ENCODE data around the gene NKX6-2. TPM values are rescaled to one million over a fixed set of nuclear protein-coding genes. Genes with fewer than 3 reads are reported as not detected.

NKX6-2 gene
- total RNA-seq, 4 donors from 2014 or later = not detected

DNA sequence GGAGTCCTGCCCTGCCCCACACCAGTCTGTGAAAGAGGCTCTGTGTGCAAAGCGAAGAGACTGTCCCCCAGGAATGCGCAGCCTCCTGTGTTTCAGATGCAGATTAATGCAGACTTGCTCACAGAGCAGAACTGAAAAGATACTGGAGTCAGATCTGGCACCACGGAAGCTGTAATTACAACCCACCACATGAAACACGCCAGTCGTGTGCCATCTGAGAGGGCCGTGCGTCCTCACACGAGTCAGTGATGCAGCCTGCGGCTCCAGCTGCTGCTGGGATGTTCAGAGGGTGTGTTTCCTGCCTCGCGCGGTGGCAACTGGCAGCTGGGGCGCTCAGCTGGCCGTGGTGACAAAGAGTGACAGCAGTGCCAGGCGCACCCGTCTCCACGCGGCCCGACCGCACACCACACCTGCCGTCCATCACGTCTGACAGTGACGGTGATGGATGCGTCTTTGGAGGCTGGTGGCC lies 50.0 kb downstream of the NKX6-2 start:
- Histone ChIP-seq H3K27ac (no peak overlapping the region), H3K9me3 (no peaks in the 10 kb centered on the region), H3K36me3 (peaks cover 30% of the 10 kb centered on the region), H3K4me3 (no peak overlapping the region), H3K27me3 (no peaks in the 10 kb centered on the region), H3K4me1 (no peaks in the 10 kb centered on the region)
- DNase-seq (ENCODE audit: low spot score in 2 of 2) = no peak
- whole genome bisulfite sequencing = 93% methylated on average over 24 of the region's 24 CpGs
- TF ChIP-seq, protein P1, sequence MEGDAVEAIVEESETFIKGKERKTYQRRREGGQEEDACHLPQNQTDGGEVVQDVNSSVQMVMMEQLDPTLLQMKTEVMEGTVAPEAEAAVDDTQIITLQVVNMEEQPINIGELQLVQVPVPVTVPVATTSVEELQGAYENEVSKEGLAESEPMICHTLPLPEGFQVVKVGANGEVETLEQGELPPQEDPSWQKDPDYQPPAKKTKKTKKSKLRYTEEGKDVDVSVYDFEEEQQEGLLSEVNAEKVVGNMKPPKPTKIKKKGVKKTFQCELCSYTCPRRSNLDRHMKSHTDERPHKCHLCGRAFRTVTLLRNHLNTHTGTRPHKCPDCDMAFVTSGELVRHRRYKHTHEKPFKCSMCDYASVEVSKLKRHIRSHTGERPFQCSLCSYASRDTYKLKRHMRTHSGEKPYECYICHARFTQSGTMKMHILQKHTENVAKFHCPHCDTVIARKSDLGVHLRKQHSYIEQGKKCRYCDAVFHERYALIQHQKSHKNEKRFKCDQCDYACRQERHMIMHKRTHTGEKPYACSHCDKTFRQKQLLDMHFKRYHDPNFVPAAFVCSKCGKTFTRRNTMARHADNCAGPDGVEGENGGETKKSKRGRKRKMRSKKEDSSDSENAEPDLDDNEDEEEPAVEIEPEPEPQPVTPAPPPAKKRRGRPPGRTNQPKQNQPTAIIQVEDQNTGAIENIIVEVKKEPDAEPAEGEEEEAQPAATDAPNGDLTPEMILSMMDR (IDR thresholded peaks at IDR 0.05) = no peak
- TF ChIP-seq POLR2A (IDR thresholded peaks at IDR 0.05) = no peak
- TF ChIP-seq POLR2AphosphoS5 (IDR thresholded peaks at IDR 0.05) = no peak
- no peak for TF ChIP-seq EP300 (IDR thresholded peaks at IDR 0.05)

DNA sequence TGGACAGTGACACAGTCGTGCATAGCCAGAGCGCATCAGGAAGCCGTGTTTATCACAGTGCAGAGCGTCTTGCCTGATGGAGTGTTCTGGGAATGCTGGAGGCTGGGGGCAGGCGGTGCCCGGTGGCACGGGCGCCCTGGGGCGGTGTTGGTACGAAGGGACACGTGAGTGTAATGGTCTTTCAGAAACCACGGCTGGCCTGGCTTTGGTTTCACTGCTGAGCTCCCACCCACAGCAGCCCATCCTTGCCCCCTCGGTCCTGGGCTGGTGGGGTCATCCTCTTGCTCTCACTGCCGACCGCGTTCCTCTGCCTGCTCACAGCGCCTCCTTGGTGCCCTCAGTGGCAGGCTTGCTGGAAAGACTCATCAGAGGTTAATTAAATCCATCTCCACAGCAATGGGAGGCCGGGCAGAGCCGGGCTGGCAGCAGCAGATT lies 50.6 kb downstream of the NKX6-2 start:
- H3K4me1 ChIP-seq = no peaks in the 10 kb centered on the region
- peaks cover 35% of the 10 kb centered on the region for H3K36me3 ChIP-seq
- H3K27ac ChIP-seq = no peak overlapping the region
- 95% methylated on average over 14 of the region's 19 CpGs for WGBS
- no peak overlapping the region for H3K4me3 ChIP-seq
- H3K27me3 ChIP-seq = no peaks in the 10 kb centered on the region
- no peak for TF ChIP-seq EP300 (IDR thresholded peaks at IDR 0.05)
- TF ChIP-seq, protein P1 (IDR thresholded peaks at IDR 0.05) = no peak
- no peak for TF ChIP-seq POLR2A (IDR thresholded peaks at IDR 0.05)
- TF ChIP-seq POLR2AphosphoS5 (IDR thresholded peaks at IDR 0.05) = no peak
- H3K9me3 ChIP-seq = no peaks in the 10 kb centered on the region
- DNase-seq (ENCODE audit: low spot score in 2 of 2) = no peak

DNA sequence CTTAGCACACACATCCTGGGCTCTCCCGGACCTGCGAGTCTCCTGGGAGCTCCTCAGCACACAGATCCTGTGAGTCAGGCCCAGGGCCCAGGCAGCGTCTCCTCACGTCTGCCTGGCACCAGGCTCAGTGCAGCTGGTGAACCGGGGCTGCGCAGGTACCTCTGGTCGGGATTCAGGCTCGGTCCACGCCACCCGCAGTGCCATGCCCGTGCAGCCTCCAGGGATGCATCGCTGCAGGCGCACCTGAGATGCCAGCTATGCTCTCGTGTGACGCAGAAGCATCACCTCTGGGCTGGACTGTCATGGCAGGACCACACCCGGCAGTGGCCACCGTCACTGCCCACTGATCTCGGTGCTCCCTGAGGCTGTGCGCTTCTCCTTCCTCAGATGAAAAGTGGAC lies 52.0 kb downstream of the NKX6-2 start:
- Histone ChIP-seq H3K4me3 (no peak overlapping the region), H3K27ac (no peak overlapping the region), H3K9me3 (no peaks in the 10 kb centered on the region), H3K36me3 (peaks cover 40% of the 10 kb centered on the region), H3K27me3 (no peaks in the 10 kb centered on the region), H3K4me1 (no peaks in the 10 kb centered on the region)
- DNase-seq (ENCODE audit: low spot score in 2 of 2) = no peak
- WGBS = 89% methylated on average over 14 of the region's 19 CpGs
- no peak for TF ChIP-seq POLR2AphosphoS5 (IDR thresholded peaks at IDR 0.05)
- TF ChIP-seq EP300 (IDR thresholded peaks at IDR 0.05) = no peak
- TF ChIP-seq, protein P1 (IDR thresholded peaks at IDR 0.05) = no peak
- no peak for TF ChIP-seq POLR2A (IDR thresholded peaks at IDR 0.05)

Other genes with a start within 250 kb of the NKX6-2 start
- 10 to 100 TPM; 28.1 to 39.1 (median 32.3) TPM for gene INPP5A, start 248.4 kb downstream of the NKX6-2 start, total RNA-seq
- under 1 TPM in 2 of 4 donors, not detected in 2; 0.11 to 0.21 TPM for gene CFAP46, start 156.4 kb upstream of the NKX6-2 start, total RNA-seq

Data from suprapubic skin (tissue), 4 donors.